A549 (cell line): Measurements from ENCODE around the gene MAP3K4. TPM values are rescaled to one million over a fixed set of nuclear protein-coding genes. Genes with fewer than 3 reads are reported as not detected.

Source experiments
- ATAC-seq, 2 experiments: fragments of 200-7000 bp in 1 of 2; fragments of >200 bp in 1 of 2; cut with Nextera tagmentation in 1 of 2; cut with Tn5 transposase in 1 of 2; 3 replicates each; pipeline versions ENCODE4 v1.8.0 to v1.9.1; 2018 to 2020; ENCODE audit warnings: mild to moderate bottlenecking in 1 of 2, moderate library complexity in 1 of 2
- CTCF ChIA-PET: fragments of 300-600 bp; sonication (Branson Sonifier 250); formaldehyde crosslinking; extraction: SDS; loops from one replicate; lab custom pipeline; 2021; ENCODE audit warnings: antibody characterized with exemption, inconsistent platforms; lab: Yijun Ruan, JAX
- POLR2A ChIA-PET: fragments of 350-600 bp; formaldehyde crosslinking; extraction: SDS; loops from one replicate; lab custom pipeline; 2021; ENCODE audit warnings: antibody characterized with exemption, inconsistent platforms; lab: Yijun Ruan, JAX
- DNase-seq, 2 experiments: peaks; one replicate each; pipeline versions ENCODE4 v3.0.0 to v3.0.0-alpha.2; 2011 to 2016; ENCODE audit warnings: low read depth in 1 of 2, low spot score in 1 of 2
- FAIRE-seq: peaks from 2 replicates; lab custom pipeline; 2011; peaks lifted over from hg19 to GRCh38; lab: Jason Lieb, UNC
- H3K27ac ChIP-seq, 2 experiments: fragments of >200 bp; sonication (Bioruptor Twin); formaldehyde crosslinking; 3 replicates each; pipeline ENCODE4 v1.5.1; 2016 to 2017
- H3K4me1 ChIP-seq: fragments of >200 bp; sonication (Bioruptor Twin); formaldehyde crosslinking; 3 replicates; pipeline ENCODE4 v1.6.1; 2016
- H3K4me2 ChIP-seq: fragments of >200 bp; sonication (Bioruptor Twin); formaldehyde crosslinking; 3 replicates; pipeline ENCODE4 v1.6.1; 2016
- H3K4me3 ChIP-seq: fragments of >200 bp; sonication (Bioruptor Twin); formaldehyde crosslinking; 3 replicates; pipeline ENCODE4 v1.5.1; 2016
- H3K9me3 ChIP-seq: fragments of >200 bp; sonication (Bioruptor Twin); formaldehyde crosslinking; 3 replicates; pipeline ENCODE4 v1.6.1; 2016
- BHLHE40 ChIP-seq: IDR thresholded peaks from 2 replicates; pipeline ENCODE4 v1.6.1; 2012; ENCODE audit warnings: low read depth, low read length, inconsistent platforms
- CBX8 ChIP-seq: fragments of 200-600 bp; sonication (generic); IDR thresholded peaks from 2 replicates; pipeline ENCODE4 v1.6.1; 2016
- CEBPB ChIP-seq, 2 experiments: fragments of >200 bp in 1 of 2; sonication (Bioruptor Twin) in 1 of 2; formaldehyde crosslinking in 1 of 2; IDR thresholded peaks; 2 replicates each; pipeline ENCODE4 v1.6.1; 2012 to 2016
- CHD2 ChIP-seq: fragments of 150-350 bp; IDR thresholded peaks from 2 replicates; pipeline ENCODE4 v1.6.1; 2014; ENCODE audit warnings: low read length; ENCODE audit not compliant: partially characterized antibody
- CHD4 ChIP-seq: fragments of 200-600 bp; sonication (generic); IDR thresholded peaks from 2 replicates; pipeline ENCODE4 v1.6.1; 2016; ENCODE audit warnings: antibody characterized with exemption, mild to moderate bottlenecking, borderline replicate concordance
- EHF ChIP-seq: fragments of 250-450 bp; sonication (Bioruptor Pico); IDR thresholded peaks from 2 replicates; pipeline ENCODE4 v1.5.0; 2020; ENCODE audit warnings: mild to moderate bottlenecking
- EHMT2 ChIP-seq: fragments of 200-600 bp; sonication (generic); IDR thresholded peaks from 2 replicates; pipeline ENCODE4 v1.6.1; 2016; ENCODE audit warnings: antibody characterized with exemption, low read depth, mild to moderate bottlenecking, moderate library complexity
- HDAC2 ChIP-seq: fragments of 200-600 bp; sonication (generic); IDR thresholded peaks from 2 replicates; pipeline ENCODE4 v1.6.1; 2016
- HEYL ChIP-seq: fragments of 250-450 bp; sonication (Bioruptor Pico); IDR thresholded peaks from 2 replicates; pipeline ENCODE4 v1.8.0; 2021; ENCODE audit warnings: mild to moderate bottlenecking, moderate library complexity
- HOXB13 ChIP-seq: fragments of 250-450 bp; sonication (Bioruptor Pico); IDR thresholded peaks from 2 replicates; pipeline ENCODE4 v1.5.0; 2020; ENCODE audit warnings: low read depth, mild to moderate bottlenecking, moderate library complexity
- JUNB ChIP-seq: fragments of >200 bp; sonication (Bioruptor Twin); formaldehyde crosslinking; IDR thresholded peaks from 2 replicates; pipeline ENCODE4 v1.6.1; 2016
- KDM5A ChIP-seq: fragments of 200-600 bp; sonication (generic); IDR thresholded peaks from 2 replicates; pipeline ENCODE4 v1.6.1; 2016; ENCODE audit warnings: antibody characterized with exemption, mild to moderate bottlenecking
- MAFK ChIP-seq: fragments of 450-650 bp; IDR thresholded peaks from 2 replicates; pipeline ENCODE4 v1.6.1; 2014; ENCODE audit not compliant: partially characterized antibody
- NFE2L2 ChIP-seq: fragments of 150-350 bp; conservative IDR thresholded peaks from 2 replicates; pipeline ENCODE4 v1.6.1; 2014; ENCODE audit warnings: low read length
- PHF8 ChIP-seq: fragments of 200-600 bp; sonication (generic); IDR thresholded peaks from 2 replicates; pipeline ENCODE4 v1.6.1; 2016; ENCODE audit warnings: low read depth, mild to moderate bottlenecking, antibody characterized with exemption, moderate library complexity, borderline replicate concordance
- POLR2A ChIP-seq: IDR thresholded peaks from 2 replicates; pipeline ENCODE4 v1.6.1; 2012; ENCODE audit warnings: mild to moderate bottlenecking, low read length
- POLR2AphosphoS2 ChIP-seq: conservative IDR thresholded peaks from 2 replicates; pipeline ENCODE4 v1.6.1; 2012; ENCODE audit warnings: low read length, improper control_type of control experiment, inconsistent platforms
- RAD21 ChIP-seq, 2 experiments: fragments of >200 bp in 1 of 2; sonication (Bioruptor Twin) in 1 of 2; formaldehyde crosslinking in 1 of 2; IDR thresholded peaks in 1 of 2; conservative IDR thresholded peaks in 1 of 2; 2 replicates in 1 of 2; 3 replicates in 1 of 2; pipeline ENCODE4 v1.6.1; 2012 to 2018; ENCODE audit warnings: inconsistent platforms in 1 of 2
- RFX5 ChIP-seq: fragments of 450-650 bp; IDR thresholded peaks from 2 replicates; pipeline ENCODE4 v1.7.1; 2014; ENCODE audit warnings: antibody characterized with exemption, mild to moderate bottlenecking, moderate library complexity
- SREBF2 ChIP-seq: fragments of 450-650 bp; IDR thresholded peaks from 2 replicates; pipeline ENCODE4 v1.6.1; 2014; ENCODE audit warnings: mild to moderate bottlenecking, moderate library complexity
- TFCP2L1 ChIP-seq: fragments of 250-450 bp; sonication (Bioruptor Pico); IDR thresholded peaks from 2 replicates; pipeline ENCODE4 v1.5.0; 2021; ENCODE audit warnings: mild to moderate bottlenecking
- TP53 ChIP-seq: fragments of 250-450 bp; sonication (Bioruptor Pico); IDR thresholded peaks from 2 replicates; pipeline ENCODE4 v1.5.0; 2021; ENCODE audit warnings: mild to moderate bottlenecking, moderate library complexity
- ZNF302 ChIP-seq: fragments of 250-450 bp; sonication (Bioruptor Pico); IDR thresholded peaks from 2 replicates; pipeline ENCODE4 v1.9.0; 2021; ENCODE audit warnings: inconsistent platforms, mild to moderate bottlenecking, moderate library complexity
- ZSCAN20 ChIP-seq: fragments of 250-450 bp; sonication (Bioruptor Pico); IDR thresholded peaks from 2 replicates; pipeline ENCODE4 v1.8.0; 2022; ENCODE audit warnings: mild to moderate bottlenecking, moderate library complexity
- WGBS: methylation state at CpG from one replicate; pipeline ENCODE4 v1.1.6; 2017; ENCODE audit errors: missing lambda C conversion rate; 5-methylcytosine and 5-hydroxymethylcytosine counted together
- polyA plus RNA-seq, 4 experiments: library from polyadenylated mRNA; depleted of rRNA in 3 of 4; stranded (reverse); fragments of >200 nt; fragmentation: RNase III in 1 of 4; extraction: RNeasy Plus Mini Kit Qiagen cat#74134 plus additional on column Dnase treatment in 1 of 4; gene quantifications; 2 replicates in 3 of 4; 3 replicates in 1 of 4; pipeline ENCODE4 v1.2.3, GENCODE V29; 2011 to 2017
- TF ChIP-seq, protein P1 (sequence below): fragments of 250-450 bp; sonication (Bioruptor Pico); IDR thresholded peaks from 2 replicates; pipeline ENCODE4 v1.5.0; 2020; ENCODE audit warnings: low read depth, mild to moderate bottlenecking, moderate library complexity
- TF ChIP-seq, protein P2 (sequence below): fragments of 200-600 bp; sonication (generic); IDR thresholded peaks from 2 replicates; pipeline ENCODE4 v1.6.1; 2016; ENCODE audit warnings: antibody characterized with exemption, mild to moderate bottlenecking, moderate library complexity
- TF ChIP-seq, protein P3 (sequence below): fragments of 450-650 bp; IDR thresholded peaks from 2 replicates; pipeline ENCODE4 v1.6.1; 2014; ENCODE audit warnings: antibody characterized with exemption

Gene MAP3K4
- polyA plus RNA-seq, 2 of the 4 experiments (the other 2 are of a cell fraction): 7.3 to 13.4 TPM

DNA sequence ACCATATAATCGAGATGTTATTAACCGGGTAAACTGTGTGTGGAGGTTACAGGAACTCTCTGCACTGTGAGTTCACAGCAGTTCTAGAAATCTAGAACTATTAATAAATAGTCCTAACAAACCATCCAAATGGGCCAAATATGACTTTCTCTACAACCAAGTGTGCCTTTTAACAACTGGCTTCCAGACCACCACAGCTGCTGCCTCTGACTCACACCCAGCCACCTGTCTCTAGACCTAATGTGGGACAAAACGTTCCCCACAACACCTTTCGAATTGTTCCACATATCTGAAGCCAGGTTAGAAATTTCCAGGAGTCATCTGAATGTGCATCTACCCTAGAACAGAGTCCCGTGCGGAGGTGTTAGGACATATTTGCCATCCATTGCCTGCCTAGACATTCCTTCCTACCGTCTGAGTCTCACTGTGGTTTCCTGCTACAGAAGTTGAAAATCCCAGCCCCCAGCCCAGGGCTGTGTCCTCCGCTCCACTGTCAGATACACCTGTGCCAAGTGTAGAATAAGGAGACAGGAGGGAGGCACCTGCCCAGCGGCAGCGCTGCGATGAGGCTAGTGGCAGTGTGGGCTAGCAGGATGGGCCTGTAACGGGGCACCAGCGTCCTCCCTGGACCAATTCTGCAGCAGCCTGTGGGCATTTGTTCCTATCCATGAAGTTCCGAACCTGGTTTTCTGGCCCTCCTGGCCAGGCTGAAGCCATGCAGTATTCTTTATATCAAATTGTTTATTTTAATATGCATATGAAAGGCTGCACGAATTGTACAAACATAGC, 28.5 kb upstream of the MAP3K4 start:
- no peak for ATAC-seq
- Histone ChIP-seq H3K4me1 (no peaks in the 10 kb centered on the region), H3K4me2 (no peak overlapping the region), H3K9me3 (no peaks in the 10 kb centered on the region), H3K4me3 (no peak overlapping the region), H3K27ac (no peak overlapping the region)
- FAIRE-seq: no peak
- no peak for DNase-seq
- 62% methylated on average over 15 of the region's 15 CpGs for WGBS
- POLR2A ChIA-PET: no interaction called here
- TF ChIP-seq, protein P1, sequence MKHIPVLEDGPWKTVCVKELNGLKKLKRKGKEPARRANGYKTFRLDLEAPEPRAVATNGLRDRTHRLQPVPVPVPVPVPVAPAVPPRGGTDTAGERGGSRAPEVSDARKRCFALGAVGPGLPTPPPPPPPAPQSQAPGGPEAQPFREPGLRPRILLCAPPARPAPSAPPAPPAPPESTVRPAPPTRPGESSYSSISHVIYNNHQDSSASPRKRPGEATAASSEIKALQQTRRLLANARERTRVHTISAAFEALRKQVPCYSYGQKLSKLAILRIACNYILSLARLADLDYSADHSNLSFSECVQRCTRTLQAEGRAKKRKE (CRISPR knock-in tag): no peak
- TF ChIP-seq MAFK (no peak), HOXB13 (CRISPR knock-in tag) (no peak), RFX5 (no peak), SREBF2 (no peak), CEBPB (IDR thresholded peaks at IDR 0.05) (no peak), JUNB (no peak), ZSCAN20 (CRISPR knock-in tag) (no peak), RAD21 (conservative IDR thresholded peaks at IDR 0.05 in 1 of 2, IDR thresholded peaks at IDR 0.05 in 1 of 2) (no peak), CBX8 (no peak)
- CTCF ChIA-PET: no interaction called here

DNA sequence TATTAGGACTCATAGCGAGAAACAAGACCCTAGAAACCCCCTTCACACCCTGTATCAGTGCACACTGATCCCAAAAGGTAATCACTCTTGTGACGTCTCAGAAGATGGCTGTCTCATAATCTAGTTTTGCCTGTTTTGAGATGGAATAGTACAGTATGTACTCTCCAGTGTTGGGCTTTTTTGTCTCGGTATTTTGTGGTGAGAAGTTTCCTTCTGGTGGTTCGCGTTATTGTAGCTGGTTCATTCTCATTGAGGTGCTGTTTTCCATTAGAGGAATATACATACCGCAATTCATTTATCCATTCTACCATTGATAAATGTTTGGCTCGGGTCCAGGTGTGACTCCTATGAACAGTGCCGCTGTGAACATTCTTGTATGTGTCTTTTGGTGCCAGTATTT, 27.9 kb upstream of the MAP3K4 start:
- no peak overlapping the region for H3K4me3 ChIP-seq
- CTCF ChIA-PET: interaction anchor here (0.7 to 1.0 kb wide), 2 partner anchors 14 to 32 kb away, joined by 3 to 4 read pairs; no protein-coding TSS in a partner anchor
- ATAC-seq (no peak), FAIRE-seq (no peak), DNase-seq (no peak)
- TF ChIP-seq, protein P2, sequence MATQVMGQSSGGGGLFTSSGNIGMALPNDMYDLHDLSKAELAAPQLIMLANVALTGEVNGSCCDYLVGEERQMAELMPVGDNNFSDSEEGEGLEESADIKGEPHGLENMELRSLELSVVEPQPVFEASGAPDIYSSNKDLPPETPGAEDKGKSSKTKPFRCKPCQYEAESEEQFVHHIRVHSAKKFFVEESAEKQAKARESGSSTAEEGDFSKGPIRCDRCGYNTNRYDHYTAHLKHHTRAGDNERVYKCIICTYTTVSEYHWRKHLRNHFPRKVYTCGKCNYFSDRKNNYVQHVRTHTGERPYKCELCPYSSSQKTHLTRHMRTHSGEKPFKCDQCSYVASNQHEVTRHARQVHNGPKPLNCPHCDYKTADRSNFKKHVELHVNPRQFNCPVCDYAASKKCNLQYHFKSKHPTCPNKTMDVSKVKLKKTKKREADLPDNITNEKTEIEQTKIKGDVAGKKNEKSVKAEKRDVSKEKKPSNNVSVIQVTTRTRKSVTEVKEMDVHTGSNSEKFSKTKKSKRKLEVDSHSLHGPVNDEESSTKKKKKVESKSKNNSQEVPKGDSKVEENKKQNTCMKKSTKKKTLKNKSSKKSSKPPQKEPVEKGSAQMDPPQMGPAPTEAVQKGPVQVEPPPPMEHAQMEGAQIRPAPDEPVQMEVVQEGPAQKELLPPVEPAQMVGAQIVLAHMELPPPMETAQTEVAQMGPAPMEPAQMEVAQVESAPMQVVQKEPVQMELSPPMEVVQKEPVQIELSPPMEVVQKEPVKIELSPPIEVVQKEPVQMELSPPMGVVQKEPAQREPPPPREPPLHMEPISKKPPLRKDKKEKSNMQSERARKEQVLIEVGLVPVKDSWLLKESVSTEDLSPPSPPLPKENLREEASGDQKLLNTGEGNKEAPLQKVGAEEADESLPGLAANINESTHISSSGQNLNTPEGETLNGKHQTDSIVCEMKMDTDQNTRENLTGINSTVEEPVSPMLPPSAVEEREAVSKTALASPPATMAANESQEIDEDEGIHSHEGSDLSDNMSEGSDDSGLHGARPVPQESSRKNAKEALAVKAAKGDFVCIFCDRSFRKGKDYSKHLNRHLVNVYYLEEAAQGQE: no peak
- no peak for TF ChIP-seq RFX5
- TF ChIP-seq BHLHE40: no peak
- no peak for TF ChIP-seq POLR2AphosphoS2
- TF ChIP-seq, protein P3, sequence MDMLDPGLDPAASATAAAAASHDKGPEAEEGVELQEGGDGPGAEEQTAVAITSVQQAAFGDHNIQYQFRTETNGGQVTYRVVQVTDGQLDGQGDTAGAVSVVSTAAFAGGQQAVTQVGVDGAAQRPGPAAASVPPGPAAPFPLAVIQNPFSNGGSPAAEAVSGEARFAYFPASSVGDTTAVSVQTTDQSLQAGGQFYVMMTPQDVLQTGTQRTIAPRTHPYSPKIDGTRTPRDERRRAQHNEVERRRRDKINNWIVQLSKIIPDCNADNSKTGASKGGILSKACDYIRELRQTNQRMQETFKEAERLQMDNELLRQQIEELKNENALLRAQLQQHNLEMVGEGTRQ: no peak
- no peak for TF ChIP-seq CHD4
- TF ChIP-seq EHMT2: no peak
- H3K27ac ChIP-seq: no peak overlapping the region
- H3K4me1 ChIP-seq: no peaks in the 10 kb centered on the region
- 50% methylated on average over 8 of the region's 8 CpGs for WGBS
- POLR2A ChIA-PET: no interaction called here
- no peaks in the 10 kb centered on the region for H3K9me3 ChIP-seq
- H3K4me2 ChIP-seq: no peak overlapping the region

DNA sequence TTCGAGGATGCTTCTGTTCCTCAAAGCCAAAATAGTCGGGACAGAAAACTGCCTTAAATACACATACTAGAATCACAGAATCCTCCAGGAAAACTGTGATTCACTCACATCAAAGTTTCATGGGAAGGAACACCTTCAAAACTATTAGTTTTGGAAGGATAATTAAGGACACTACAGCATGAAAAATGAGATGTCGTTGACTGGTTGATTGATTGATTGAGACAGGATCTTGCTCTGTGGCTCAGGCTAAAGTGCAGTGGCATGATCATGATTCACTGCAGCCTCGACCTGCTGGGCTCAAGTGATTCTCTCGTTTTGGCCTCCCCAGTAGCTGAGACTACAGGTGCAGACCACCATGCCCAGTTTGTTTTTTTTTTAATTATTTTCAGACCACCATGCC, 25.7 kb upstream of the MAP3K4 start:
- Histone ChIP-seq H3K9me3 (no peaks in the 10 kb centered on the region), H3K4me3 (no peak overlapping the region), H3K27ac (no peak overlapping the region), H3K4me1 (no peaks in the 10 kb centered on the region), H3K4me2 (no peak overlapping the region)
- ChIA-PET POLR2A (no interaction called here), CTCF (no interaction called here)
- DNase-seq: no peak
- FAIRE-seq: no peak
- 4% methylated on average over 5 of the region's 5 CpGs for WGBS
- ATAC-seq: no peak
- TF ChIP-seq POLR2A (no peak), EHMT2 (no peak), HEYL (CRISPR knock-in tag) (no peak), TFCP2L1 (CRISPR knock-in tag) (no peak), HDAC2 (no peak), PHF8 (no peak), SREBF2 (no peak), TP53 (CRISPR knock-in tag) (no peak), CHD2 (no peak), EHF (CRISPR knock-in tag) (no peak), CEBPB (IDR thresholded peaks at IDR 0.05) (no peak), NFE2L2 (no peak), KDM5A (no peak), ZNF302 (CRISPR knock-in tag) (no peak)
- TF ChIP-seq, protein P1 (CRISPR knock-in tag): no peak
